ENCODE results near the gene MAN2A1.

The MAN2A1 gene

GRCh38 chr5:109908366-109908765 lies 218.6 kb downstream of the MAN2A1 start:
- DNase-seq (ENCODE audit: low spot score), result no peak

GRCh38 chr5:109910874-109911273 lies 221.1 kb downstream of the MAN2A1 start:
- DNase-seq (ENCODE audit: low spot score), result no peak

DNA sequence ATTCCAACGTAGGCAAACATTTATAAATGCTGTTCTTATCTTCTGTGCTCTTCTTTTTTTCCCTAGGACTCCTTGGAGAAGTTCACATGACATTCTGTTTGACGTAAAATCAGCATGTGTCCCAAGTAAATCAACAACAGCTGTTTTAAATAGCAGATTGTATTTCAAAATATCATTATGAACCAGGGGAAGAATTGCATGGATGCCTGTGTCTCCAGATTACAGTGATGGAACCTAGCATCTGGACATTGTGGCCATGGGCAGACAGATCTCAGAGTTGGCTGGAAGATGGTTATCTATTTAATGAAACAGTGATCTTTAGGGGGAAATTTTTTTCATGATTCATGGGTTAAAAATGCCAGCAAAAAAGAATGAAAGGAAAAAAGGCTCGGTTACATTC lies 222.0 kb downstream of the MAN2A1 start:
- peak; percentile 68 for DNase-seq (ENCODE audit: low spot score)

GRCh38 chr5:109914906-109915305 lies 225.2 kb downstream of the MAN2A1 start:
- no peak for DNase-seq (ENCODE audit: low spot score)

DNA sequence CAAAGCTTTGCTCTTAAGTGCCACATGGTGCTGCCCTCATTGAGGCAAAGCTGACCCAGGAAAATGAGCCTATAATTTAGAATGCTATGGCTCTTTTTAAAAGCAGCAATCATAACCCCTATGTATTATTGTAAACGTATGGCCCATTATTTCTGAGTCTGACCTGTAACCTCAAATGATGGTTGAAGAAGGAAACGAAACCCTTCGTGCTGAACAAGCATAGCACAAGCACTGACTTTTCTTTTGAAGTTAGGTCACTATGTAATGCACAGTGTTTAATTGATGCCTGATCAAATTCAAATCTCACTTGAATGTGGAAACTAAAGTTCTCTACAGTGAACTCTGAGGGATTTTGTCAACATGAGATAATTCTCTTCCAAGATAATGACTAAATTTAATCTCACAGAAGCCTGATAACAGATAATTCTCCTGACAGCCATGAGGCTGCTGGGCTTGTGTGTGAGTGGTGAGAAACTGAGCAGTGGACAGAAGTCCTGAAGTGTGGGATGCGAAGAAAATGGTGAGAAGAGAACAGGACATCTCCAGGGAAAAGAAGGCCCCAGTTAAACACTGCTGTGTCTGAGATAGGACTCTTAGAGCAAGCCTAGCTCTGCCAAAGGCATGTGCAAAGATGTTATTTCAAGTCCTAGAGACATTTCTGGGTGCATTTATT lies 226.9 kb downstream of the MAN2A1 start:
- no peak for DNase-seq (ENCODE audit: low spot score)
